Colonic mucosa (tissue), 4 donors: ENCODE results near the gene TWIST2. TPM values are rescaled to one million over a fixed set of nuclear protein-coding genes. Genes with fewer than 3 reads are reported as not detected.

Experiments used
- DNase-seq: peaks from one replicate; pipeline ENCODE4 v3.0.0-alpha.2; 2020
- H3K27ac ChIP-seq: fragments of 200-600 bp; one replicate; pipeline ENCODE4 v1.8.0; 2021
- H3K27me3 ChIP-seq: fragments of 200-600 bp; one replicate; pipeline ENCODE4 v1.8.0; 2021
- H3K36me3 ChIP-seq: fragments of 200-600 bp; one replicate; pipeline ENCODE4 v1.8.0; 2021
- H3K4me1 ChIP-seq: fragments of 200-600 bp; one replicate; pipeline ENCODE4 v1.8.0; 2021; ENCODE audit warnings: mild to moderate bottlenecking
- H3K4me3 ChIP-seq: fragments of 200-600 bp; one replicate; pipeline ENCODE4 v1.8.0; 2021
- H3K9ac ChIP-seq, 2 donors: one replicate each; pipeline ENCODE4 v1.7.0; 2013; ENCODE audit warnings: control low read depth in 2 of 2, low read depth in 2 of 2, low read length in 2 of 2
- H3K9me3 ChIP-seq: fragments of 200-600 bp; one replicate; pipeline ENCODE4 v1.8.0; 2021
- intact Hi-C: fragments of 100-400 bp; cut with DNase I; formaldehyde crosslinking; loops from one replicate; pipeline ENCODE4 v1.14.1; 2022
- total RNA-seq, 2 donors: library from RNA; stranded (reverse); fragmentation: NEBNext Ultra II Directional in 1 of 2; extraction: Animal tissue kit (Norgen Biotek cat#: 25700) in 1 of 2; gene quantifications; one replicate each; pipeline ENCODE4 v1.2.1, GENCODE V29; 2021
- TF ChIP-seq, protein P1 (sequence below): fragments of 200-600 bp; IDR thresholded peaks from one replicate; pipeline ENCODE4 v1.8.0; 2022; ENCODE audit warnings: antibody characterized with exemption, mild to moderate bottlenecking
- donor health status: healthy.
- donor health status: DM: no; HTN: no; CAD: no.
- donor health status: DM: no; HTN: no; CAD: no.

The TWIST2 gene
- total RNA-seq, 2 donors from 2014 or later = 0.82 to 2.7 TPM

DNA sequence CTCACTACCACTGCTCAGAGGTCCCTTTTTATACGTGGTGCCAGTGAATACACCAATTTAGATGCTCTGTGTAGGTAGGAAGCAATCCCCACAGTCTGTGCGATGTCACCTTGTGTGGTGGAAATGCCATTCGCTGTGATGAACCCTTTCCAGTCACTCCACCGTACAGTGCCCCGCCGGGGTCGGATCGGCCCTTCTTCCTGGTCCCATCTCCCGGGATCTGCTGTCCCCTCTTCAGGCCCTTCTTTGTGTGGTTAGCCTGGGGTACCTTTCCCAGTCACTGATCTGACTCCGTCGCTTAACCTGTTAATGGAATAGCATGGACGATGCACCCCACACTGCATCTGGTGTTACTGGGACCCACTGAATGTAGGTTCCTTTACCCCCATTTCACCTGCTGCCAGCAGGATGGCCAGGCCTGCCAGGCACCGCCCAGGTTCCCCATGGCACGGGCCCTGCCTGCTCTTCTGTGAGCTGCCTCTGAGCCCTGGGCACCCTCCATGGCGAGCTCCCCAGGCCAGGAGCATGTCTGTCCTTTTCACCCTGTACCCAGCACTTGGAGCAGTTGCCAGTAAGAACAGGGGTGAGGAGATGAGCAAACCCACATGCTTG lies 18.0 kb downstream of the TWIST2 start:
- DNase-seq = no peak
- TF ChIP-seq, protein P1, sequence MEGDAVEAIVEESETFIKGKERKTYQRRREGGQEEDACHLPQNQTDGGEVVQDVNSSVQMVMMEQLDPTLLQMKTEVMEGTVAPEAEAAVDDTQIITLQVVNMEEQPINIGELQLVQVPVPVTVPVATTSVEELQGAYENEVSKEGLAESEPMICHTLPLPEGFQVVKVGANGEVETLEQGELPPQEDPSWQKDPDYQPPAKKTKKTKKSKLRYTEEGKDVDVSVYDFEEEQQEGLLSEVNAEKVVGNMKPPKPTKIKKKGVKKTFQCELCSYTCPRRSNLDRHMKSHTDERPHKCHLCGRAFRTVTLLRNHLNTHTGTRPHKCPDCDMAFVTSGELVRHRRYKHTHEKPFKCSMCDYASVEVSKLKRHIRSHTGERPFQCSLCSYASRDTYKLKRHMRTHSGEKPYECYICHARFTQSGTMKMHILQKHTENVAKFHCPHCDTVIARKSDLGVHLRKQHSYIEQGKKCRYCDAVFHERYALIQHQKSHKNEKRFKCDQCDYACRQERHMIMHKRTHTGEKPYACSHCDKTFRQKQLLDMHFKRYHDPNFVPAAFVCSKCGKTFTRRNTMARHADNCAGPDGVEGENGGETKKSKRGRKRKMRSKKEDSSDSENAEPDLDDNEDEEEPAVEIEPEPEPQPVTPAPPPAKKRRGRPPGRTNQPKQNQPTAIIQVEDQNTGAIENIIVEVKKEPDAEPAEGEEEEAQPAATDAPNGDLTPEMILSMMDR = no peak
- intact Hi-C loops = no loop called here

DNA sequence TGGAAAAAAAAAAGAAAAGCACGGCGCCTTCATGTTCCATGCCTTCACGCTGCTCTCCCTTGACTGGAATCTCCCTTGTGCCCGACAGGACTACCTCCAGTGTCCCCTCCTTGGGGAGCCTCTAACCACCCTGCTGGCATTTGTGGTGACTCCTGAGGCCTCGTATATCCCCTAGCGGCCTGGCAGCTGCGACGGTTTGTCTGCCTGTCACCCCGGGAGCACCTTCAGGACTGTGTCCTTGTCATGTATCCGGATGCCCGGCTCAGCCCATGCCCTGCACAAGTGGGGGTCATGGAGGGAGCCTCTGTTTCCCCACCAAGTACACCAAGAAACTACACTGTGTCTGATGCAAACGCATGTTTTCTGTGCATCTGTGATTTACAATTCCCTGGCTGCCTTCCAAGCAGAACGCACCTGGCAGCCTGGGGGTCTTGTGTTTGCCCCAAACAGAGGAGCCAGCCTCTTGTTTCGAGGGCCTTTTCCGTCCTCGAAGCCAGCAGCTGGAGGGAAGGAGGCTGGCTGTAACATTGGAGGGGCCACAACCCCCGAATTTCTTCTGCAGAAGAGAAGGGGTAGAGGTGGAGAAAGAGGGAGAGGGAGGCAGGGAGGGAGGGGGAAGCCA lies 18.9 kb downstream of the TWIST2 start:
- DNase-seq = no peak
- H3K4me1 ChIP-seq = peaks cover 4% of the 10 kb centered on the region
- H3K9me3 ChIP-seq = no peaks in the 10 kb centered on the region
- no peaks in the 10 kb centered on the region for H3K27me3 ChIP-seq
- no peaks in the 10 kb centered on the region for H3K36me3 ChIP-seq
- TF ChIP-seq, protein P1 = no peak
- no peak overlapping the region for H3K4me3 ChIP-seq
- intact Hi-C loops = no loop called here
- H3K27ac ChIP-seq = no peak overlapping the region
- no peak overlapping the region for H3K9ac ChIP-seq

More for the DNA sequence above, 18.0 kb downstream of the TWIST2 start:
- Histone ChIP-seq H3K9me3 (no peaks in the 10 kb centered on the region), H3K4me1 (peaks cover 4% of the 10 kb centered on the region), H3K36me3 (no peaks in the 10 kb centered on the region), H3K9ac (no peak overlapping the region), H3K27me3 (no peaks in the 10 kb centered on the region), H3K4me3 (no peak overlapping the region), H3K27ac (no peak overlapping the region)

DNA sequence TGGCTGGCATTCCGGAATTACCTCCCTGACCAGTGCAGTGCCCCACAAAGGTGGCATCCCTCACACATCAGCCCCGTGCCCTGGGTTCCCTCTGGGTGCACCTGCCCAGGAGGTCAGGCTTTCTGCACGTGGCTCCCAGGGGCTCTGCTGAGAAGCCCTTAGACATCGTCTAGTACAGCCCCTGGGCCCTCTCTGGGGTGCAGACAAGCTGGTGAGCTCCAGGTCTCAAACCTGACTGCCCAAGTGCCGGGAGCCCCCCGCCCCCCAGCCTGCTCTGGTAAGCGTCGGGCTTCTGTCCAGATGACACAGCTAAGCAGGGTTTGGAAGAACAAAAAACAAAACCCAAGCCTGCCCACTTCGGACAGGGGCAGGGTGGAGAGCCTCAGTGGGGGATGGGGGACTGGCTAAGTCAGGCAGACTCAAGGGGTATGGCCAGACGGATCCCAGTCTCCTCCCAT lies 20.2 kb downstream of the TWIST2 start:
- intact Hi-C loops = no loop called here
- Histone ChIP-seq H3K27me3 (no peaks in the 10 kb centered on the region), H3K36me3 (no peaks in the 10 kb centered on the region), H3K27ac (no peak overlapping the region), H3K9ac (no peak overlapping the region), H3K4me3 (no peak overlapping the region), H3K4me1 (peaks cover 4% of the 10 kb centered on the region), H3K9me3 (no peaks in the 10 kb centered on the region)
- DNase-seq = no peak
- TF ChIP-seq, protein P1 = no peak

DNA sequence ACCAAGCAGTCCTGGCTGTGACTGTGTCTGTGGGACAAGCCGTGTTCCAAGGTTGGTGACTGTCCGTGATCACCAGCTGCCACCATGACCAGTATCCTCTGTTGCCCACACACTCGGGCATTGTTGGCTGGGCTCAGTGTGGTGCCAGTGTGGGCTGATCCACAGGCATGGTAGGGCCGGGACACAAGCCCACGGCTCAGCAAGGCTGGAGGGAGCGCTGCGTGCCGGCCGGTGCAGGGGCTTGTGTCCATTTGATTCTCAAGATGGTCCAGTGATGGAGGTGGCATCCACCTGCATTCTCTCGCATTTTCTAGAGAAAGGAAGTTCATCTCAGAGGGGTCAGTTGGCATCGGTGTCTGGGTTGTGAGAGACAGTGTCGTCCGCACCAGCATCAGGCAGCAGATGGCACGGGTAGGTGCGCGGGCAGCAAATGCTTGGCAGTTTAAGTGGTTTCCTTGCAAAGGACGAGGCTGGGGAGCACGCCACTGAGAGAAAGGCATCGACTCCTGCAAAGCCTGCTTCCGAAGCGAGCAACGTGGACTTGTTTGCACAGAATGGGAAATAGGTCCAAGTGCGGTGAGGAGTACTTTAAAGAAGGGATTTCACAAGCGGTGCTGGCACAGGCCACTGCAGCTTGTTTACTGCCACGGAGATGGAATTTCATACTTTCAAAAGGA lies 20.9 kb downstream of the TWIST2 start:
- H3K27ac ChIP-seq = no peak overlapping the region
- no peaks in the 10 kb centered on the region for H3K36me3 ChIP-seq
- TF ChIP-seq, protein P1 = no peak
- H3K4me1 ChIP-seq = peaks cover 4% of the 10 kb centered on the region
- no peak overlapping the region for H3K9ac ChIP-seq
- DNase-seq = no peak
- intact Hi-C loops = no loop called here
- no peaks in the 10 kb centered on the region for H3K9me3 ChIP-seq
- no peak overlapping the region for H3K4me3 ChIP-seq
- no peaks in the 10 kb centered on the region for H3K27me3 ChIP-seq

DNA sequence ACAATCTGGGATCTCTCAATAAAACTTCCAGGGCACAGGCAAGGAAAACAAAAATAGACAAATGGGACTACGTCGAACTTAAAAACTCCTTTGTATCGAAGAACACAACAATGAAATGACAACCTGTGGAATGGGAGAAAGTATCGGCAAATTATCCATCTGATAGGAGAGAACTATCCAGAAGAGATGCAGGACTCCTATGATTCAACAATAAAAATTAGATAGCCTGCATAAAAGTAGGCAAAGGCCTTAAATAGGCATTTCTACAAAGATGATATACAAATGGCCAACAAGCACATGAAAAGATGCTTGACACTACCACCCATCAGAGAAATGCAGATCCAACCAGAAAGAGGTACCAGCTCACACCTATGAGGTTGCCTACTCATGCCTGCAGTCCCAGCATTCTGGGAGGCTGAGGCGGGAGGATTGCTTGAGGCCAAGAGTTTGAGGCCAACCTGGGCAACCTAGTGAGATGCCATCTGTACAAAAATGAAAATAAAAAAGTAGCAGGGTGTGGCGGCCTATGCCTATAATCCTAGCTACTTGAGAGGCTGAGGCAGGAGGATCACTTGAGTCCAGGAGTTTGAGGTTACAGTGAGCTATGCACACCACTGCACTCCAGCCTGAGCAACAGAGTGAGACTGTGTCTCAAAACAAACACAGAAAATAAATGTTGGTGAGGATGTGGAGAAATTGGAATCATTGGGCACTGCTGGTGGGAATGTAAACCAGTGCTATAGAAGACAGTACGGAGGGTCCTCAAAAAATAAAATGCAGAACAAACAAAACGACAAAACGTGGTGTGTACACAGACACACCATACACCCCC lies 21.6 kb downstream of the TWIST2 start:
- no peak overlapping the region for H3K4me3 ChIP-seq
- intact Hi-C loops = no loop called here
- DNase-seq = no peak
- no peaks in the 10 kb centered on the region for H3K36me3 ChIP-seq
- TF ChIP-seq, protein P1 = no peak
- H3K27me3 ChIP-seq = no peaks in the 10 kb centered on the region
- no peak overlapping the region for H3K9ac ChIP-seq
- no peaks in the 10 kb centered on the region for H3K9me3 ChIP-seq
- H3K4me1 ChIP-seq = peaks cover 3% of the 10 kb centered on the region
- no peak overlapping the region for H3K27ac ChIP-seq
